CD14-positive monocyte (primary cell): Measurements from ENCODE around the gene MYBPC2. TPM values are rescaled to one million over a fixed set of nuclear protein-coding genes. Genes with fewer than 3 reads are reported as not detected.

Source experiments
- DNase-seq, 3 donors: peaks; one replicate each; pipeline ENCODE4 v3.0.0-alpha.2; 2011 to 2022
- H2AFZ ChIP-seq: 2 replicates; pipeline ENCODE4 v1.6.0; 2012; ENCODE audit warnings: mild to moderate bottlenecking, low read depth, low read length, inconsistent platforms; ENCODE audit not compliant: insufficient read depth, poor library complexity, severe bottlenecking
- H3K27ac ChIP-seq, 2 donors: 1 replicate in 1 of 2; 2 replicates in 1 of 2; pipeline ENCODE4 v1.5.1; 2012 to 2013; ENCODE audit warnings: low read length in 2 of 2, control low read depth in 1 of 2, inconsistent platforms in 1 of 2, low read depth in 1 of 2, mild to moderate bottlenecking in 1 of 2
- H3K27me3 ChIP-seq, 2 donors: one replicate each; pipeline versions ENCODE4 v1.6.0 to v1.6.1; 2011 to 2013; ENCODE audit warnings: low read length in 2 of 2; ENCODE audit not compliant: control insufficient read depth in 2 of 2, insufficient read depth in 2 of 2
- H3K36me3 ChIP-seq, 2 donors: replicated peaks in 1 of 2; 1 replicate in 1 of 2; 2 replicates in 1 of 2; pipeline versions ENCODE4 v1.5.1 to v1.6.1; 2012 to 2013; ENCODE audit warnings: low read length in 2 of 2, control low read depth in 1 of 2, inconsistent platforms in 1 of 2, mild to moderate bottlenecking in 1 of 2; ENCODE audit not compliant: insufficient read depth in 2 of 2, control insufficient read depth in 1 of 2
- H3K4me1 ChIP-seq, 2 donors: 1 replicate in 1 of 2; 2 replicates in 1 of 2; pipeline versions ENCODE4 v1.5.1 to v1.6.1; 2012 to 2013; ENCODE audit warnings: low read length in 2 of 2, control low read depth in 1 of 2, inconsistent platforms in 1 of 2, mild to moderate bottlenecking in 1 of 2, moderate library complexity in 1 of 2; ENCODE audit not compliant: insufficient read depth in 2 of 2, control insufficient read depth in 1 of 2
- H3K4me2 ChIP-seq: replicated peaks from 2 replicates; pipeline ENCODE3; 2012; ENCODE audit warnings: low read length, moderate library complexity, mild to moderate bottlenecking; ENCODE audit not compliant: poor library complexity, severe bottlenecking; ENCODE audit errors: extremely low read depth
- H3K4me3 ChIP-seq, 3 experiments: fragments of 200-600 bp in 1 of 3; sonication (generic) in 1 of 3; replicated peaks in 1 of 3; 1 replicate in 2 of 3; 2 replicates in 1 of 3; pipeline ENCODE4 v1.5.1; 2011 to 2013; ENCODE audit warnings: low read length in 3 of 3, mild to moderate bottlenecking in 3 of 3, control low read depth in 2 of 3, low read depth in 2 of 3, inconsistent platforms in 1 of 3, moderate library complexity in 1 of 3
- H3K79me2 ChIP-seq: 2 replicates; pipeline ENCODE4 v1.6.0; 2012; ENCODE audit warnings: mild to moderate bottlenecking, control low read depth, inconsistent platforms, low read length, moderate library complexity; ENCODE audit not compliant: insufficient read depth
- H3K9ac ChIP-seq: 2 replicates; pipeline ENCODE4 v1.6.0; 2017; ENCODE audit warnings: low read length, mild to moderate bottlenecking; ENCODE audit not compliant: insufficient read depth, poor library complexity, severe bottlenecking
- H3K9me3 ChIP-seq, 2 donors: replicated peaks in 1 of 2; 1 replicate in 1 of 2; 2 replicates in 1 of 2; pipeline versions ENCODE4 v1.5.1 to v1.6.1; 2012 to 2013; ENCODE audit warnings: low read length in 2 of 2, control low read depth in 1 of 2; ENCODE audit not compliant: control insufficient read depth in 1 of 2, insufficient read depth in 1 of 2
- H4K20me1 ChIP-seq: 2 replicates; pipeline ENCODE4 v1.6.0; 2012; ENCODE audit warnings: mild to moderate bottlenecking, low read length, control low read depth, moderate library complexity; ENCODE audit not compliant: insufficient read depth
- H3K27ac Mint-ChIP-seq, 7 donors: one replicate each; pipeline ENCODE4 v1.8.0; 2020; ENCODE audit warnings: mild to moderate bottlenecking in 7 of 7, mixed read lengths in 7 of 7, moderate library complexity in 6 of 7, inconsistent platforms in 2 of 7
- H3K27me3 Mint-ChIP-seq, 3 donors: one replicate each; pipeline ENCODE4 v1.8.0; 2021 to 2022; ENCODE audit warnings: low read depth in 3 of 3, mild to moderate bottlenecking in 3 of 3, mixed read lengths in 3 of 3, moderate library complexity in 3 of 3, inconsistent platforms in 1 of 3
- H3K36me3 Mint-ChIP-seq, 2 donors: one replicate each; pipeline ENCODE4 v1.8.0; 2020; ENCODE audit warnings: mixed read lengths in 2 of 2, inconsistent platforms in 1 of 2, mild to moderate bottlenecking in 1 of 2
- H3K4me1 Mint-ChIP-seq: one replicate; pipeline ENCODE4 v1.8.0; 2020; ENCODE audit warnings: mild to moderate bottlenecking, mixed read lengths
- H3K4me3 Mint-ChIP-seq, 2 donors: one replicate each; pipeline ENCODE4 v1.8.0; 2020; ENCODE audit warnings: mild to moderate bottlenecking in 2 of 2, mixed read lengths in 2 of 2, moderate library complexity in 1 of 2
- H3K9me3 Mint-ChIP-seq, 7 donors: one replicate each; pipeline ENCODE4 v1.8.0; 2020 to 2022; ENCODE audit warnings: mixed read lengths in 7 of 7, mild to moderate bottlenecking in 6 of 7, moderate library complexity in 6 of 7, inconsistent platforms in 2 of 7
- CTCF ChIP-seq: fragments of 200-600 bp; IDR thresholded peaks from one replicate; pipeline ENCODE4 v1.8.0; 2022; ENCODE audit warnings: antibody characterized with exemption, mild to moderate bottlenecking
- WGBS: methylation state at CpG from one replicate; pipeline ENCODE4 v1.1.5; 2013; ENCODE audit warnings: missing lambda C conversion rate; ENCODE audit not compliant: insufficient coverage; 5-methylcytosine and 5-hydroxymethylcytosine counted together
- intact Hi-C, 2 donors: fragments of 100-400 bp; cut with micrococcal nuclease; formaldehyde crosslinking; loops; one replicate each; pipeline versions ENCODE4 v1.15.0 to v1.15.1; 2023
- polyA plus RNA-seq, 3 donors: library from polyadenylated mRNA; depleted of rRNA in 1 of 3; unstranded in 2 of 3; stranded (reverse) in 1 of 3; fragments of 300-500 nt in 2 of 3; fragments of >200 nt in 1 of 3; fragmentation: Illumina TruSeq in 2 of 3; gene quantifications; 1 replicate in 2 of 3; 2 replicates in 1 of 3; pipeline ENCODE4 v1.2.3, GENCODE V29; 2012 to 2021

MYBPC2 gene
- polyA plus RNA-seq, 3 donors: not detected

GRCh38 chr19:50412419-50412818 lies 20.3 kb upstream of the MYBPC2 start:
- peak overlapping the region in 3 of 7 donors; percentile 36 to 75 (median 65) for H3K27ac Mint-ChIP-seq
- Histone ChIP-seq H3K36me3 (peaks cover 19 to 25% of the 10 kb centered on the region in 2 donors), H3K4me2 (no peak overlapping the region), H3K79me2 (no peaks in the 10 kb centered on the region), H3K9ac (no peak overlapping the region), H3K9me3 (peaks cover 0 to 4% of the 10 kb centered on the region in 2 donors), H3K4me3 (no peak overlapping the region), H2AFZ (no peak overlapping the region), H4K20me1 (no peaks in the 10 kb centered on the region), H3K4me1 (peaks cover 25 to 30% of the 10 kb centered on the region in 2 donors), H3K27me3 (no peaks in the 10 kb centered on the region), H3K27ac (no peak overlapping the region)
- no peak for DNase-seq
- no CpG with 5 or more reads among the region's 2 CpGs for WGBS
- intact Hi-C loops: loop anchor here in 1 of 2 donors (5.0 kb wide), 1 partner anchor 45 kb away; the partner anchor contains the start of gene NAPSA
- peaks cover 0 to 6% (median 0%) of the 10 kb centered on the region in 7 donors for H3K9me3 Mint-ChIP-seq
- H3K36me3 Mint-ChIP-seq: peaks cover 19 to 33% of the 10 kb centered on the region in 2 donors
- H3K4me3 Mint-ChIP-seq: no peak overlapping the region
- H3K4me1 Mint-ChIP-seq: peaks cover 16% of the 10 kb centered on the region
- peaks cover 0 to 3% (median 0%) of the 10 kb centered on the region in 3 donors for H3K27me3 Mint-ChIP-seq
- no peak for TF ChIP-seq CTCF

GRCh38 chr19:50413096-50413495 lies 19.6 kb upstream of the MYBPC2 start:
- Histone ChIP-seq H3K9ac (no peak overlapping the region), H3K36me3 (peaks cover 19 to 25% of the 10 kb centered on the region in 2 donors), H3K4me2 (no peak overlapping the region), H2AFZ (no peak overlapping the region), H4K20me1 (no peaks in the 10 kb centered on the region), H3K4me3 (no peak overlapping the region), H3K27me3 (no peaks in the 10 kb centered on the region), H3K27ac (no peak overlapping the region), H3K4me1 (peaks cover 27 to 34% of the 10 kb centered on the region in 2 donors), H3K9me3 (peaks cover 0 to 4% of the 10 kb centered on the region in 2 donors), H3K79me2 (no peaks in the 10 kb centered on the region)
- peak overlapping the region in 3 of 7 donors; percentile 16 to 65 (median 42) for H3K27ac Mint-ChIP-seq
- no peak for TF ChIP-seq CTCF
- no peak overlapping the region for H3K4me3 Mint-ChIP-seq
- peaks cover 0 to 6% (median 0%) of the 10 kb centered on the region in 7 donors for H3K9me3 Mint-ChIP-seq
- WGBS: 96% methylated on average over 13 of the region's 13 CpGs
- H3K27me3 Mint-ChIP-seq: peaks cover 0 to 3% (median 0%) of the 10 kb centered on the region in 3 donors
- intact Hi-C loops: loop anchor here in 1 of 2 donors (5.0 kb wide), 1 partner anchor 46 kb away; the partner anchor contains the start of gene NAPSA
- peaks cover 19 to 33% of the 10 kb centered on the region in 2 donors for H3K36me3 Mint-ChIP-seq
- no peak for DNase-seq
- peaks cover 16% of the 10 kb centered on the region for H3K4me1 Mint-ChIP-seq
